HuH-7.5 (cell line): ENCODE results near the gene RPS28.
"Not testable (repeated sequence)": the region's sequence is repeated elsewhere in the genome, so short reads cannot be mapped to it uniquely, and the experiment has no call there.

Source experiments
- DNase-seq: peaks from one replicate; pipeline ENCODE4 v3.0.0; 2011; ENCODE audit warnings: low spot score

The RPS28 gene

DNA sequence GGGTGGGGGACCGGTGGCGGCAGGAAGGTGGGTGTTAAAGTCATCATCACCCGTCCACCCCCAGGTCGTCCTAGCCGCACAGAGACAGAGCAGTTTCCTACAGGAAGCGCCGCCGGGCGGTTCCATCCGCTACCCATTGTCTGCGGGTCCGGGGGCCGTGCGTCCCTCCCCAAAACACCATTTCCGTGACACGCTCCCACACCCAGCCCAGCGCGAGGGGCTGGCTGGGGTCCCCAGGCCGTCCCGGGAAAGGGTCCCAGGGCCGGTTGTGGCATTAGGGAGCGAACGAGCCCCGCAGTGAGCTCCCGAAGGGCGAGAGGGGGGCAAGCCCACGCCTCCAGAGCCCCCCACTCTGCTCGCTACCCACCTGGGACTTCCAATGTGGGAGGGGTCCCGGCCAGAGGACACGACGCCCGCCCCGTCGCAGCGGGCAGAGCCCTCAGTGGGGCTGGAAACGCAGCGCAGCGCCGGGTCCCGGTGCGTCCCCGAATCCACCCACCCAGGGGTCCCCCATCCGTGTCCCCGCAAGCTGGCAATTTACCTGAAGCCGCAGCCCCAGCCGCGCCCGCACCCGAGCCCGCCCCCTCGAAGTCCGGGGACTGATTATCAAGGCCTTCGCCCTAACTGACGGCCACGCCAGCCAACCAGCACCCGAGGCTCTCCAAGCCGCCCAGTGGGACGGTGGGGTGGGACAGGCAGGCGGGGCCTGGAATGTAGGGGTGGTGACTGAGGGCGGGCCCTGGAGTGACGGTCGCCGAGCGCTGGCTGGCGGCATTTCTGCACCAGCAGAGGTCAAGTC, 21.6 kb downstream of the RPS28 start, which contains the start of gene KANK3:
TSS of gene KANK3 (minus strand) at position 579 of the 799 bp plus-strand sequence. CDS start 5,434 bp downstream, outside the sequence.
- peak; percentile 99 for DNase-seq

GRCh38 chr19:8343483-8343844, 22.2 kb downstream of the RPS28 start:
- no peak for DNase-seq

- not testable (repeated sequence) for DNase-seq
These were observed 28.5 kb downstream of the RPS28 start for GRCh38 chr19:8349629-8350372.

GRCh38 chr19:8352134-8352827, 31.0 kb downstream of the RPS28 start:
- DNase-seq: no peak

DNA sequence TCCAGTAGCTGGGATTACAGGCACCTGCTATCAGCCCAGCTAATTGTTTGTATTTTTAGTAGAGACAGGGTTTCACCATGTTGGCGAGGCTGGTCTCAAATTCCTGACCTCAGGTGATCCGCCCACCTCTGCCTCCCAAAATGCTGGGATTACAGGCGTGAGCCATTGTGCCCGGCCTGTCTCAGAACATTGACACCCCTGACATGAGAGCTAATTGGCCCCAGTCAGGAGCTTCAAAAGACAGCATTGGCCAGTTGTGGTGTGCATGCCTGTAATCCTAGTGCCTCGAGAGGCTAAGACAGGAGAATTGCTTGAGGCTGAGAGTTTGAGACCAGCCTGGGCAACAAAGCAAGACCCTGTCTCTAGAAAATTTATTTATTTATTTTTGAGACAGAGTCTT, 31.5 kb downstream of the RPS28 start:
- DNase-seq: not testable (repeated sequence)

DNA sequence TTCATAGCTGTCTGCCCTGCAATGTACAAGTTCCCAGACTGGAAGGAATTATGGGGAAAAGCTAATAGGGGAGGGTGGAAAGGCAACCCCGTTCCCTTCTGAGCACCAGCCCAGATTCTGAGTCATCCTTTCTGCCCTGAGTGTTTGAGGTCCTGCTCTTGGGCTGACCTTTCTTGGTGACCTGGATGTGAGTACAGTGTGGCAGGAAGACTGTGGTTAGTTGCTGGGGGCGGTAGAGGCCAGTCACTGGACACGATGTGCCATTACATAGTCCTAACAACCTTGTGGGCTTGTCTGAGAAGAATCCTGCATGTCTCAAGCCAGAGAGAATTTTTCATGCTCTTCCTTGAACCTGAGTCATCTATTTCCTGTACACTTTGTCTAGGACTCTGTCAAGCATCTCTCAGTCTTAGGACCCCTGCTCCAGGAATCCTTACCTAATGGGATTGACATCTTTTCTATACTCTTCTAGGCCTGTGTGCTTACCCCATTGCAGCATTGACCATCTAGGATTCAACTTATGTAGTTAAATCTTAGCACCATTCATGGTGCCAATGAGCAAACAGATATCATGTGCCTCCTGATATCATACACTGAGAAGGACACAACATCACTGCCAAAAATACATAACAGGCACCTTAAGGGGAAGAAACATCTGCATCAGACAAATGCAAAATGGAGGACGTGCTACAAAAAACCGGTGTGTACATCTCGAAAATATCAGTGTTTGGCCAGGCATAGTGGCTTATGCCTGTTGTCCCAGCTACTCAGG, 34.5 kb downstream of the RPS28 start:
- DNase-seq: no peak

- DNase-seq: no peak
These were observed 35.8 kb downstream of the RPS28 start for GRCh38 chr19:8357007-8357521.

DNA sequence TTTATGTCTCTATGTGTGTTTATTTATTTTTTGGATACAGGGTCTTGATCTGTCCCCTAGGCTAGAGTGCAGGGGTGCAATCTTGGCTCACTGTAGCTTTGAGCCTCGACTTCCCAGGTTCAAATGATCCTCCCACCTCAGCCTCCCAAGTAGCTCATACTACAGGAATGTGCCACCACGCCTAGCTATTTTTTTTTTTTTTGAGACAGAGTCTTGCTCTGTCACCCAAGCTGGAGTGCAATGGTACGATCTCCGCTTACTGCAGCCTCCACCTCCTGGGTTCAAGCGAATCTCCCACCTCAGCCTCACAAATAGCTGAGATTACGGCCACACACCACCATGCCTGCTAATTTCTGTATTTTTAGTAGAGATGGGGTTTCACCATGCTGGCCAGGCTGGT, 37.7 kb downstream of the RPS28 start:
- no peak for DNase-seq

DNA sequence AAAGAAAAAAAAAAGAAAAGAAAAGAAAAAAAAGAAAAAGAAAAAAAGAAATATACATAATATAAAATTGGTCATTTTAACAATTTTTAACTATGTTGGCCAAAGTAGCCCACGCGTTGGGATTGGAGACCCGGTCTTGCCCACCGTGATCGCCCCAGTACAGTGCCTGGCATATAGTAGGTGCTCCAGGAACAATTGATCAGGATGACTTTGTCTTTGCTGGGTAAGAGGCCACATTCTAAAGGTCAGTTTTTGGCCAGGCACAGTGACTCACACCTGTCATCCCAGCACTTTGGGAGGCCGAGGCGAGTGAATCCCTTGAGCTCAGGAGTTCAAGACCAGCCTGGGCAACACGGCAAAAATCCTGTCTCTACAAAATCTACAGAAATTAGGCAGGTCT, 38.9 kb downstream of the RPS28 start:
- no peak for DNase-seq

DNA sequence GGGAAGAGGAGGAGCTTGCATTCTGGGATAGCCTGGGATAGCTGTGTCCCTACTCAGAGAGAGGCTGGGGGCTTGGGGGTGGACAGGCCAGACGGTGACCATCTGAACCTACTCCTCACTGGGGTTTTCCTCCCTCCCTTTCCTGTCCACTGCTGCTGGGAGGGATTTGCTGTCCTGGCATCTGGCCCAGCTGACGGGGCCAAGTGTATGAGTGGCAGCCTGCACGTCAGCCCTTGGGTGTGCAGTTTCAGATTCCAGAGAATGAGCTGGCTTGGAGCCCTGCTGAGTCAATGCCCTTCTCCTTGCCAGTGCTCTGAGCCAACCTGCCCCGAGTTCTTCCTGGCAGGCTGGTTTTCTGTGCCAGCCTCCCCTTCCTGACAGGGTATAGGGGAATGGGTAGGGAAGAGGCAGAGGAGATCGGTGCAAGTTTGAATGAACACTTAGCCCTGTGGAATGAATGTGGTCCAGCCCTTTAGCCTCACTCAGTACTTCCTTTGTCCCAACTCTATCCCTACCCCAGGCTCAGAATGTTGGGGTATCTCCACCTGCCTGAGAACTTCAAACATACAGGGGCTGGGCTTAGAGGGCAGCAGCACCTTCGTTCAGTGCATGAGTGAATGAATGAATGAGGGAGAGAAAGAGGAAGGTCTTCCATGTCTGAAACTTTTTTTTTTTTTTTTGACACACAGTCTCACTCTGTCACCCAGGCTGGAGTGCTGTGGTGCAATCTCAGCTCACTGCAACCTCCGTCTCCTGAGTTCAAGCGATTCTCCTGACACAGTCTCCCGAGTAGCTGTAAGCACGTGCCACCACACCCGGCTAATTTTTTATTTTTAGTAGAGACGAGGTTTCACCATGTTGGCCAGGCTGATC, 40.9 kb downstream of the RPS28 start:
- peak; percentile 66 for DNase-seq

GRCh38 chr19:8363803-8364771, 42.8 kb downstream of the RPS28 start, which contains the start of gene ANGPTL4:
ANGPTL4 (plus strand) TSS chr19:8364155; CDS start chr19:8364322, 167 bp downstream.
- DNase-seq: peak; percentile 69

GRCh38 chr19:8366121-8366581, 44.9 kb downstream of the RPS28 start:
- DNase-seq: no peak

DNA sequence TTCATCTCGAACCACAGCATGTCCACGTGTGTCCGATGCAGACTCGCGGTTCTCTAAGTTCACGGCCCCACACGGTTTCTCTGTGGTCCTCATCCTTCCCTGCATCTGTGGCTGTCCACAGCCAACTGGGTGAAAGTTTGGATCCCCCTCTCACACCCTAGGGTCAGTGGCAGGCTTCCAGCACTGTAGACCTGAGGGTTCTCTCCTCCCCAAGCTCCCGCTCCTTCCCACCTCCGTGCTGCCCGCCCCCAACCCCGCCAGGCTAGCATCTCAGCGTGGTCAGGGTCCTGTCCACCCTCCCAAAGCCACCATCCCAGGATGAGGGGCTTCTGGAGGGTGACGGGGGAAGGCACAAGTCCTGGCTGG, 45.6 kb downstream of the RPS28 start:
- DNase-seq: no peak

DNA sequence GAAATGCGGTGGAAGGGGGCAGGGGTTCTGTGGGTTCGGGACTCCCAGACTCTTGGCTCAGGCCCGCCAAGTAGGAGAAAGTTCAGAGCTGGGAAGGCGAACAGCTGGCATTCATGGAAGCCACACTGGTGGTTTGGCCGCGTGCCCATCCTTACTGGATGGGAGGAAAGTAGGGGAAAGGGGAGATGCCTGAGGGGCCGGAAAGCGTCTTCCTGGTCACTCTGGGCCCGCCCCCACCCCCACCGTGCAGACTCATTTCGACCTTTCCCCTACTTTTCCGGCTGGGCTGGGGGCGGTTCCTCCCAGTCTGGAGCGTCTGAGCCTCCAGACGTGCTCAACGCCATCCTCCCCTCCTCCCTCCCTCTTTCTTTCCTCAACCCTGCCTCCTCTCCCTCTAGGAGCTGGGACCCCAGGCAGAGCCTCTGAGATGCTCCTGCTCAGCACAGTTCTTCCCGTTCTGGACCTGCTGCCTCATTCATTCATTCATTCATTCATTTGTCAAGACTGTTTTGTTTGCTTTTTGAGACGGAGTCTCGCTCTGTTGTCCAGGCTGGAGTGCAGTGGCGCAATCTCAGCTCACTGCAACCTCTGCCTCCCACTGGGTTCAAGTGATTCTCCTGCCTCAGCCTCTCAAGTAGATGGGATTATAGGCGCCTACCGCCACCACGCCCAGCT, 46.2 kb downstream of the RPS28 start:
- DNase-seq: peak; percentile 63

- DNase-seq: no peak
These were observed 49.1 kb downstream of the RPS28 start for GRCh38 chr19:8370176-8371010.

DNA sequence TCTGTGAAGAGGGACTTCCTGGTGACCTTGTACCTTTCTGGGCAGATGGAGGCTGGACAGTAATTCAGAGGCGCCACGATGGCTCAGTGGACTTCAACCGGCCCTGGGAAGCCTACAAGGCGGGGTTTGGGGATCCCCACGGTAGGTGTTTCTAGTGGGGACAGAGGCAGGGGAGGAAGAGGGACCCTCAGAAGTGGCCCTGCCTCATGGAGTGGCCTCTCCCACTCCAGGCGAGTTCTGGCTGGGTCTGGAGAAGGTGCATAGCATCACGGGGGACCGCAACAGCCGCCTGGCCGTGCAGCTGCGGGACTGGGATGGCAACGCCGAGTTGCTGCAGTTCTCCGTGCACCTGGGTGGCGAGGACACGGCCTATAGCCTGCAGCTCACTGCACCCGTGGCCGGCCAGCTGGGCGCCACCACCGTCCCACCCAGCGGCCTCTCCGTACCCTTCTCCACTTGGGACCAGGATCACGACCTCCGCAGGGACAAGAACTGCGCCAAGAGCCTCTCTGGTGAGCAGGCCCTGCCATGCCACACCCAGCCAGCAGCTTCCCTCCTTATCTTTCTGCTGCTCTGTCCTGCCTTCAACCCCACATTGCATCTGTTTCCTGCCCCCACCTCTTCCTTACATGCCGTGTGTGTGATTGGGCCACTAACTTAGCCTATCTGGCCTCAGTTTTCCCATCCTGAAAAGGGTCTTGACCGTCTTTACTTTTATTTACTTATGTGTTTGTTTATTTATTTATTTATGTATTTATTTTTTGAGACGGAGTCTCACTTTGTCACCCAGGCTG, 49.9 kb downstream of the RPS28 start:
- DNase-seq: no peak
